A673 (cell line): ENCODE results near the gene C9orf85. TPM values are rescaled to one million over a fixed set of nuclear protein-coding genes. Genes with fewer than 3 reads are reported as not detected.

Source experiments
- BruUV-seq: library from RNA; stranded (reverse); fragments of 400-500 nt; replicated peaks from 2 replicates; lab custom pipeline; 2021; lab: Mats Ljungman, UMichigan
- CTCF ChIA-PET: fragments of 300-600 bp; sonication (Branson Sonifier 250); formaldehyde crosslinking; loops from one replicate; lab custom pipeline; 2022; ENCODE audit warnings: antibody characterized with exemption; lab: Charles Lee
- POLR2A ChIA-PET: fragments of 300-600 bp; sonication (Branson Sonifier 250); formaldehyde crosslinking; loops from one replicate; lab custom pipeline; 2022; ENCODE audit warnings: antibody characterized with exemption; ENCODE audit not compliant: low non-redundant PET; lab: Charles Lee
- DNase-seq: peaks from one replicate; pipeline ENCODE4 v3.0.0-alpha.2; 2015; ENCODE audit warnings: low spot score
- H3K27ac ChIP-seq: fragments of 200-600 bp; sonication (generic); 2 replicates; pipeline ENCODE4 v1.5.1; 2016; ENCODE audit warnings: mixed run types, low read depth, mild to moderate bottlenecking, mixed read lengths, antibody characterized with exemption, low read length; ENCODE audit not compliant: poor library complexity, severe bottlenecking
- H3K27me3 ChIP-seq: fragments of 200-600 bp; sonication (generic); replicated peaks from 2 replicates; pipeline ENCODE4 v1.6.1; 2017; ENCODE audit warnings: mixed run types, low read depth, mild to moderate bottlenecking, mixed read lengths, antibody characterized with exemption, low read length; ENCODE audit not compliant: insufficient read depth, poor library complexity
- H3K36me3 ChIP-seq: fragments of 200-600 bp; sonication (generic); 2 replicates; pipeline ENCODE4 v1.6.1; 2016; ENCODE audit warnings: mixed run types, mild to moderate bottlenecking, mixed read lengths, antibody characterized with exemption, low read length; ENCODE audit not compliant: insufficient read depth, poor library complexity, severe bottlenecking
- H3K4me1 ChIP-seq: fragments of 200-600 bp; sonication (generic); 2 replicates; pipeline ENCODE4 v1.6.1; 2017; ENCODE audit warnings: mixed run types, mild to moderate bottlenecking, mixed read lengths, antibody characterized with exemption, low read length; ENCODE audit not compliant: insufficient read depth, poor library complexity, severe bottlenecking
- H3K4me3 ChIP-seq: fragments of 200-600 bp; sonication (generic); 2 replicates; pipeline ENCODE4 v1.5.1; 2016; ENCODE audit warnings: low read depth, mixed run types, mild to moderate bottlenecking, mixed read lengths, low read length; ENCODE audit not compliant: poor library complexity, severe bottlenecking
- H3K9me3 ChIP-seq: fragments of 200-600 bp; sonication (generic); 2 replicates; pipeline ENCODE4 v1.6.1; 2016; ENCODE audit warnings: mixed run types, low read depth, mild to moderate bottlenecking, mixed read lengths, antibody characterized with exemption, low read length; ENCODE audit not compliant: poor library complexity, severe bottlenecking
- EZH2 ChIP-seq: fragments of 200-600 bp; sonication (generic); IDR thresholded peaks from 2 replicates; pipeline ENCODE4 v1.6.1; 2017; ENCODE audit warnings: borderline replicate concordance, low read depth, mild to moderate bottlenecking, mixed read lengths, antibody characterized with exemption, low read length; ENCODE audit not compliant: poor library complexity, severe bottlenecking
- intact Hi-C: fragments of 100-400 bp; cut with micrococcal nuclease; formaldehyde crosslinking; loops from one replicate; pipeline ENCODE4 v1.10.0; 2022; ENCODE audit not compliant: unreplicated experiment
- total RNA-seq: library from RNA; stranded (reverse); gene quantifications from 2 replicates; pipeline ENCODE4 v1.2.3, GENCODE V29; 2021
- TF ChIP-seq, protein P1 (sequence below): fragments of 300-800, 200-600 bp; sonication (generic); conservative IDR thresholded peaks from 2 replicates; pipeline ENCODE4 v1.5.1; 2017; ENCODE audit warnings: low read depth, mild to moderate bottlenecking, antibody characterized with exemption, low read length, moderate library complexity, mixed read lengths

The C9orf85 gene
- total RNA-seq, 1 experiment from 2014 or later = 9.4 TPM

DNA sequence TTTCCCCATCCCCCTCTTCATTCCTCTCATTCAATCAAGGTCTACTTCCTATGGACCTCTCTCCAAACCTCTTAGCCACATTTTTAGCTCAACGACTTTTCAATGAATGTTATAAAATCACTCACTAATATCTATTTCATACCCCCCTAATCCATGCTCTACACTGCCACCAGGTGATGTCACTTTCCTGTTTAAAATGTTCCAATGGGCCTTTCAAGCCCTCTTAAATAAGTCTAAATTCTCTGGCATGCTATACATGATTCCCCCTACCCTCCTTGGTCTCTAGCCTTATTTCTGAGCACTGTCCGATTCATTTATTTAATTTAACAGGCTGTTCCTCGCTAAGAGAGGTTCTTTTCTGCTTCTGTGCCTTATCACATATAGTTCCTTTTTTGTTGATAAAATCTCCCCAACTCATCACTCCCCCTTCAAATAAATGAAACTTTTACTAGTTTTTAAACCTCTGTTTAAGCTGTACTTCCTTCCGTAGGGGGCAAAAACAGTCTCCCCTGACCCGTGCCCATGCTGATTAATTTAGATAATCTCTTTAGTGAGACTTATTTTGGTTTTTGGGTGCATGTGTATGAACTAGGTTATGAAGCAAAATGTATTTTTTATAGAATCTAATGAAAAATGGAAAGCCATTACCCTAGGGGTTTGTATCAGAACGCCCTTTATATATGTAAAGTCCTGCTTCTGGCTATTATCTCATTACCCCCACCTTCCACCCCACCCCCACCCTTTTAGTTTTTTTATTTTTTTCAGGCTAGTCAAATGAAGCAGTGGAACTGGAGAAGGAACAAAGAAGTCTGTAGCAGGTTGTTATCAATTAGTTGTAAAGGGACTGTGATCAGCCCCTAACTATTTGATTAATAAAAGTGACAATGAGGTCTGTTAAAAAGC, 9.5 kb upstream of the C9orf85 start:
- intact Hi-C loops = no loop called here
- Histone ChIP-seq H3K36me3 (no peaks in the 10 kb centered on the region), H3K27ac (no peak overlapping the region), H3K4me1 (peaks cover 7% of the 10 kb centered on the region), H3K4me3 (no peak overlapping the region), H3K9me3 (no peaks in the 10 kb centered on the region), H3K27me3 (no peaks in the 10 kb centered on the region)
- ChIA-PET POLR2A (no interaction called here), CTCF (interaction anchor here (0.6 kb wide), 1 partner anchor 20 kb away, joined by 3 read pairs; no protein-coding TSS in a partner anchor)
- no peak for DNase-seq
- no TSS peak for BruUV-seq
- no peak for TF ChIP-seq EZH2
- TF ChIP-seq, protein P1, sequence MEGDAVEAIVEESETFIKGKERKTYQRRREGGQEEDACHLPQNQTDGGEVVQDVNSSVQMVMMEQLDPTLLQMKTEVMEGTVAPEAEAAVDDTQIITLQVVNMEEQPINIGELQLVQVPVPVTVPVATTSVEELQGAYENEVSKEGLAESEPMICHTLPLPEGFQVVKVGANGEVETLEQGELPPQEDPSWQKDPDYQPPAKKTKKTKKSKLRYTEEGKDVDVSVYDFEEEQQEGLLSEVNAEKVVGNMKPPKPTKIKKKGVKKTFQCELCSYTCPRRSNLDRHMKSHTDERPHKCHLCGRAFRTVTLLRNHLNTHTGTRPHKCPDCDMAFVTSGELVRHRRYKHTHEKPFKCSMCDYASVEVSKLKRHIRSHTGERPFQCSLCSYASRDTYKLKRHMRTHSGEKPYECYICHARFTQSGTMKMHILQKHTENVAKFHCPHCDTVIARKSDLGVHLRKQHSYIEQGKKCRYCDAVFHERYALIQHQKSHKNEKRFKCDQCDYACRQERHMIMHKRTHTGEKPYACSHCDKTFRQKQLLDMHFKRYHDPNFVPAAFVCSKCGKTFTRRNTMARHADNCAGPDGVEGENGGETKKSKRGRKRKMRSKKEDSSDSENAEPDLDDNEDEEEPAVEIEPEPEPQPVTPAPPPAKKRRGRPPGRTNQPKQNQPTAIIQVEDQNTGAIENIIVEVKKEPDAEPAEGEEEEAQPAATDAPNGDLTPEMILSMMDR = 0 out of 2 replicates have a peak, but pooled peaks have one; percentile 25

DNA sequence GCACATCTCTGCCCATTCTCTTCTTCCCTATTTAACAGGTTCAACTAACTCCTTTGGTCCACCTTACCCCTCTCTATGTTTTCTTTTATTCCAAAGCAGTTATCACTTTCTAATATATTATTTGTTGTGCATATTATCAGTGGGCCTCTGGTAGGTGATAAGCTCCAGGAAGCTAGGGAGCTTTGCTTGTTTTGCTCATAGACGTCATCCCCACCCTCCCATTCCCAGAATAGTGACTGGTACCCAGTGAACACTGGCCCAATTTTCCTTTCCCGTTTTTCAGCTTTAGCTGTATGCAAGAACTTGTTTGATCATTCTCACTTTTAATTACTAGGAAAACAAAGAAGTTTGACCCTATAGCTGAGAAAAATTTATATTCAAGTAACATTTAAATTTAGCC, 7.4 kb upstream of the C9orf85 start:
- POLR2A ChIA-PET = no interaction called here
- Histone ChIP-seq H3K9me3 (no peaks in the 10 kb centered on the region), H3K27me3 (no peaks in the 10 kb centered on the region), H3K4me1 (peaks cover 12% of the 10 kb centered on the region), H3K27ac (no peak overlapping the region), H3K4me3 (no peak overlapping the region), H3K36me3 (no peaks in the 10 kb centered on the region)
- CTCF ChIA-PET = no interaction called here
- BruUV-seq = no TSS peak
- DNase-seq = no peak
- intact Hi-C loops = no loop called here
- no peak for TF ChIP-seq EZH2
- TF ChIP-seq, protein P1 = no peak

DNA sequence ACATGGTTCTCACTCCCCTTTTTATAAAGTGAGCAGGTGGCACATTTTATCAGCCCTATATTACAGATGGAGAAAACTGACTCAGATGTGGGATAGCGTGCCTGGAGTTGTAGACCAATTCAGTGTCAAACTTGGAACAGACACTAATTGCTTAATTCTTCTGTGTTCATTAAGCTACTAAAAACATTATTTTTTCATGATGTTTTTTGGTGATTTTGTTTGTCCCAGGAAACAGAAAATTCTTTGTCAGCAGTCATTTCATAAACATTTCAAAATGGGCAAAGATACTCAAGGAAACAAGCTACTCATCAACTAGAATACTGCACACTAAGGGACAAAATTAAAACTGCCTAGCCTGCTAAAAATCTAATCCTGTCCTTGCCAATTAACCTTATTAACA, 2.6 kb upstream of the C9orf85 start:
- H3K4me1 ChIP-seq = peaks cover 10% of the 10 kb centered on the region
- no TSS peak for BruUV-seq
- TF ChIP-seq, protein P1 = no peak
- no peak for TF ChIP-seq EZH2
- ChIA-PET POLR2A (no interaction called here), CTCF (no interaction called here)
- intact Hi-C loops = no loop called here
- peak overlapping the region; percentile 79 for H3K4me3 ChIP-seq
- no peaks in the 10 kb centered on the region for H3K36me3 ChIP-seq
- DNase-seq = no peak
- H3K27ac ChIP-seq = no peak overlapping the region
- H3K27me3 ChIP-seq = no peaks in the 10 kb centered on the region
- H3K9me3 ChIP-seq = no peaks in the 10 kb centered on the region
